IPS-20b (cell line): Measurements from ENCODE around the gene SORCS1.

Source experiments
- H3K27ac ChIP-seq: one replicate; pipeline ENCODE4 v1.5.1; 2013; ENCODE audit warnings: low read length
- H3K27me3 ChIP-seq: 2 replicates; pipeline ENCODE4 v1.6.1; 2013; ENCODE audit warnings: mild to moderate bottlenecking, low read length, inconsistent platforms; ENCODE audit not compliant: insufficient read depth
- H3K36me3 ChIP-seq: 2 replicates; pipeline ENCODE4 v1.6.1; 2013; ENCODE audit warnings: low read depth, mild to moderate bottlenecking, inconsistent platforms, low read length, moderate library complexity; ENCODE audit not compliant: insufficient read depth
- H3K4me1 ChIP-seq: 2 replicates; pipeline ENCODE4 v1.6.1; 2013; ENCODE audit warnings: mild to moderate bottlenecking, control low read depth, inconsistent platforms, low read length, moderate library complexity; ENCODE audit not compliant: insufficient read depth
- H3K4me3 ChIP-seq: 2 replicates; pipeline ENCODE4 v1.5.1; 2013; ENCODE audit warnings: mild to moderate bottlenecking, low read length, inconsistent platforms
- H3K9ac ChIP-seq: 2 replicates; pipeline ENCODE4 v1.6.1; 2013; ENCODE audit warnings: low read depth, mild to moderate bottlenecking, inconsistent platforms, low read length, moderate library complexity
- H3K9me3 ChIP-seq: 2 replicates; pipeline ENCODE4 v1.6.1; 2013; ENCODE audit warnings: mild to moderate bottlenecking, low read depth, low read length, inconsistent platforms; ENCODE audit not compliant: insufficient read depth

The SORCS1 gene

DNA sequence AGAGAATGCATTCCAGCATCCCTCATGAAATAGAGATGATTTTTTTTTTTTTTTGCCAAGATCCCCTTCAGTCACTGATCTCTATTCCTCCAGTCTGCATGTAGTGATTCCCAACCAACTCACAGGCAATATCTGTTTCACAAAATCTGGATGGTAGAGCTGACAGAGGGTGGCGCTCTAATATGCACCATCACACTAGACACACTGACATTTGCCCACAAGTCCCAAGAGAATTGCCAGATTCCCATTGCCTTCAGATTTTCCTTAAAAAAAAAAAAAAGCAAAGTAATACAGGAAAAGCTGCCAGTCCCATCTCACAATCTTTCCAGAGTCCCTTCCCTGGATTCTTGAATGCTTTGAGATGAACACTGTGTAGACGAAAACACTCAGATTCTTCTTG is 301.0 kb downstream of the SORCS1 start:
- no peak overlapping the region for H3K4me3 ChIP-seq
- H3K9me3 ChIP-seq, result no peaks in the 10 kb centered on the region

GRCh38 chr10:106859892-106860652 is 304.4 kb downstream of the SORCS1 start:
- Histone ChIP-seq H3K36me3 (no peaks in the 10 kb centered on the region), H3K27me3 (no peaks in the 10 kb centered on the region), H3K4me3 (no peak overlapping the region), H3K9me3 (no peaks in the 10 kb centered on the region), H3K4me1 (peaks cover 3% of the 10 kb centered on the region; the same call in 1 of the 2 replicates), H3K27ac (no peak overlapping the region), H3K9ac (no peak overlapping the region)

More for the DNA sequence above, 301.0 kb downstream of the SORCS1 start:
- Histone ChIP-seq H3K27ac (no peak overlapping the region), H3K9ac (no peak overlapping the region), H3K36me3 (no peaks in the 10 kb centered on the region), H3K4me1 (no peaks in the 10 kb centered on the region), H3K27me3 (no peaks in the 10 kb centered on the region)

- Histone ChIP-seq H3K4me1 (peaks cover 3% of the 10 kb centered on the region; the same call in 1 of the 2 replicates), H3K9me3 (peaks cover 3% of the 10 kb centered on the region; the same call in 1 of the 2 replicates), H3K27ac (no peak overlapping the region), H3K9ac (no peak overlapping the region), H3K36me3 (no peaks in the 10 kb centered on the region), H3K4me3 (no peak overlapping the region), H3K27me3 (no peaks in the 10 kb centered on the region)
These were observed 306.8 kb downstream of the SORCS1 start for GRCh38 chr10:106857728-106858127.

DNA sequence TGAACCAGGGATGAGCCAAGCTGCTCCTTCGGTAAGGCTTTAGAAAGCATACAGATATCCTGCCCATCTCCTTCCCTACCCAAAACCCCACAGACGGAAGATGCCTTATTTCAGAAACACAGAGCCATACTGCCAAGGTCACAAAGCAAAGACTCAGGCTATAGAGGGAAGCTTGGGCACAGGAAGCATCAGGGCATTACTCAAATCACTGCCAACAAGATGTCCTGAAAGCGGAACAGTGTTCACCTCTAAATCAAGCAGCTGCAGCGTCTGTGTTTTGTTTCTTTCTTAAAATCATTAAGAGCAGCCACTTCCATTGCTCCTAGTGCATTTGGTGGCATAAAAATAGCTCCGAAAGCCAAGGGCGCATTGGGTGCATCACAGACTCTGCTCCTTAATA is 307.3 kb downstream of the SORCS1 start:
- peaks cover 3% of the 10 kb centered on the region; the same call in 1 of the 2 replicates for H3K4me1 ChIP-seq
- no peak overlapping the region for H3K27ac ChIP-seq
- H3K9me3 ChIP-seq, result peaks cover 3% of the 10 kb centered on the region; the same call in 1 of the 2 replicates
- no peak overlapping the region for H3K4me3 ChIP-seq
- no peaks in the 10 kb centered on the region for H3K27me3 ChIP-seq
- no peaks in the 10 kb centered on the region for H3K36me3 ChIP-seq
- H3K9ac ChIP-seq, result no peak overlapping the region

- Histone ChIP-seq H3K27ac (no peak overlapping the region), H3K9me3 (no peaks in the 10 kb centered on the region), H3K9ac (no peak overlapping the region), H3K4me1 (no peaks in the 10 kb centered on the region), H3K4me3 (no peak overlapping the region), H3K27me3 (no peaks in the 10 kb centered on the region), H3K36me3 (no peaks in the 10 kb centered on the region)
These were observed 327.4 kb downstream of the SORCS1 start for GRCh38 chr10:106836933-106837663.

DNA sequence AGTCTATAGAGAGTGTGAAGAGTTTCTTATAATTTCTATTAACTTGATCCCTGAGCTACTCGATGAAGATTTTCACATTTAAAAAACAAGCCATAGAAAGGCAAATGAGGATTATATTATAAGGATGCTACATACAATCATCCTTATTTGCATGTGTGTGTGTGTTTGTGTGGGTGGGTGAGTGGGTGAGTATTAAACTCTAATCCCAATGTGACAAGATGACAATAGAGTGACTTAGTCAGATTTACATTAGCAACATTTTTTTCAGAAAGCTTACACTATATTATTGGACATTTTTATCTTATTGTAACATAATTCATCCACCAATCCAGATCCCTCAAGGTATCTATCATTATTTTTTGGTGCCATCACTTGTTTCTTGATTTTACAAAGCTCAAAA is 331.7 kb downstream of the SORCS1 start:
- no peaks in the 10 kb centered on the region for H3K36me3 ChIP-seq
- H3K27me3 ChIP-seq, result no peaks in the 10 kb centered on the region
- H3K9ac ChIP-seq, result no peak overlapping the region
- H3K4me1 ChIP-seq, result no peaks in the 10 kb centered on the region
- no peak overlapping the region for H3K4me3 ChIP-seq
- H3K9me3 ChIP-seq, result no peaks in the 10 kb centered on the region
- no peak overlapping the region for H3K27ac ChIP-seq

DNA sequence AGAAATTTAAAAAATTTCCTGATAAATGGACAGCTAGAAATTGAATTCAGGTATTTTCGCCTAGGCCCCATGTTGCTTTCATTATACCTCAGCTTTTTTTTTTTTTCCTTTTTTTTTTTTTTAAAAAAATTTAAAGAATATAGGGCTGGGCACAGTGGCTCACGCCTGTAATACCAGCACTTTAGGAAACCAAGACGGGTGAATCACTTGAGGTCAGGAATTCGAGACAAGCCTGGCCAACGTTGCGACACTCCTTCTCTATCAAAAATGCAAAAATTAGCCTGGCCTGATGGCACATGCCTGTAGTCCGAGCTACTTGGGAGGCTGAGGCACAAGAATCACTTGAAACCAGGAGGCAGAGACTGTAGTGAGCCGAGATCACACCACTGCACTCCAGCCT is 334.0 kb downstream of the SORCS1 start:
- Histone ChIP-seq H3K4me3 (no peak overlapping the region), H3K27me3 (no peaks in the 10 kb centered on the region), H3K36me3 (no peaks in the 10 kb centered on the region), H3K4me1 (no peaks in the 10 kb centered on the region), H3K9ac (no peak overlapping the region), H3K27ac (no peak overlapping the region), H3K9me3 (no peaks in the 10 kb centered on the region)

GRCh38 chr10:106830006-106830405 is 334.5 kb downstream of the SORCS1 start:
- H3K27ac ChIP-seq, result no peak overlapping the region
- no peak overlapping the region for H3K9ac ChIP-seq
- no peaks in the 10 kb centered on the region for H3K27me3 ChIP-seq
- H3K9me3 ChIP-seq, result no peaks in the 10 kb centered on the region
- no peaks in the 10 kb centered on the region for H3K4me1 ChIP-seq
- H3K36me3 ChIP-seq, result no peaks in the 10 kb centered on the region
- H3K4me3 ChIP-seq, result no peak overlapping the region

GRCh38 chr10:106826716-106827115 is 337.8 kb downstream of the SORCS1 start:
- H3K27me3 ChIP-seq, result no peaks in the 10 kb centered on the region
- no peaks in the 10 kb centered on the region for H3K4me1 ChIP-seq
- H3K4me3 ChIP-seq, result no peak overlapping the region
- H3K27ac ChIP-seq, result no peak overlapping the region
- H3K36me3 ChIP-seq, result no peaks in the 10 kb centered on the region
- H3K9ac ChIP-seq, result no peak overlapping the region
- no peaks in the 10 kb centered on the region for H3K9me3 ChIP-seq

GRCh38 chr10:106825576-106826364 is 338.7 kb downstream of the SORCS1 start:
- no peak overlapping the region for H3K9ac ChIP-seq
- no peaks in the 10 kb centered on the region for H3K4me1 ChIP-seq
- no peaks in the 10 kb centered on the region for H3K27me3 ChIP-seq
- no peaks in the 10 kb centered on the region for H3K36me3 ChIP-seq
- H3K27ac ChIP-seq, result no peak overlapping the region
- no peak overlapping the region for H3K4me3 ChIP-seq
- H3K9me3 ChIP-seq, result no peaks in the 10 kb centered on the region

DNA sequence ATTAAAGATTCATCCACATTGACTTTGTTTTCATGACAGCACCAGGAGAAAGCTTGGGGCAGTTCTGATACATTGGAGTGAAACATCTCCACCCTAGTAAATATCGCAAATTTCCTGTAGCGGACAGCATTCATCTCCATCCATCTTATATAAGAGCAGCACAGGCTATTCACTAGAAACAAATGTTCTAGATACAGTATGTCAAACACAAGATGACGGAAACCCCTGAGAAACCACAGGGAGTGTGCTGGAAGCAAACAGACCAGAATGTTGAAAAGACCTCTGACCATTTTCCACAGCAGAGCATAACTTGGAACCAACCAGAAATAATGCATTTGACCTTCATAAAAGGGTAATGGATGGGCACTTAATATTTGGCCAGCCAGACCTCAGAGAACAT is 343.9 kb downstream of the SORCS1 start:
- H3K4me1 ChIP-seq, result no peaks in the 10 kb centered on the region
- no peaks in the 10 kb centered on the region for H3K36me3 ChIP-seq
- H3K27me3 ChIP-seq, result no peaks in the 10 kb centered on the region
- H3K9me3 ChIP-seq, result no peaks in the 10 kb centered on the region
- no peak overlapping the region for H3K27ac ChIP-seq
- no peak overlapping the region for H3K9ac ChIP-seq
- no peak overlapping the region for H3K4me3 ChIP-seq
